Measurements from ENCODE around the gene CBFA2T2.

The CBFA2T2 gene

DNA sequence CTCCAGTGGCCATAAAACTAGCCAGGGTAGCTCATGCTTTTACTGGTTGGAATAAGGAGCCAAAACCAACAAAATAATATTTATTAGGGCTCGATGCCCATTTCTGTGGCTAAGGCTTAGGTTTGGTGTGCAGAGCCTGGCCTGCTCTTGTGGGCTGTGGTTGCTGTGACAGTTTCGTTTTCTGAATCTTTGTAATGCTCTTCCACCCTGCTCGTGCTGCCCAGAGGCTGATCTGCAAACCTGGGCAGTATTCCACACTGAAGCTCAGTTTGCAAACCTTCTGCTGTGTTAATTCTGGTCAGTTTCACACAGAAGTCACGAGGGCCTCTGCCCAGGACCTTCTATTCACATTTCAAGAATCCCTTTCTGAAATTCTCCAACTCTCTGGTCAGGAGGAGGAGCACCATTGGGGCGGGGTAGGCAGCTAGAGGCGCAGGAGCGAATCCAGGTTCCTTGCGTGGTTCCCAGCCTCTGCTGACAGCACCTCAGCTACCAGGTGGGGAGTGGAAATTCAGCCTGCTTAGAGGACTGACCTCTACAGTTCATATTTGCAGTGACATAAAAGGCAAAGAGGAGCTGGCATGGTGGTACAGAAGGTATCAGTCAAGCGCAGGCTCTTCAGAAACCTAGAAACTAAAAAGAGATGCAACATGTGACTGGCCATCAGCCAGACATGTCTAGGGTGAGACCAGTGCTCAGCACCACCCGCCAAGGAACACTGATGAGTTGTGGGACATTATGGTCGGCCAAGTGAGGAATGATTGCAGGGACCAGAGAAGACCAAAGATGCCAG, 157.9 kb downstream of the CBFA2T2 start:
- TF ChIP-seq CTCF (IDR thresholded peaks at IDR 0.05): no peak

DNA sequence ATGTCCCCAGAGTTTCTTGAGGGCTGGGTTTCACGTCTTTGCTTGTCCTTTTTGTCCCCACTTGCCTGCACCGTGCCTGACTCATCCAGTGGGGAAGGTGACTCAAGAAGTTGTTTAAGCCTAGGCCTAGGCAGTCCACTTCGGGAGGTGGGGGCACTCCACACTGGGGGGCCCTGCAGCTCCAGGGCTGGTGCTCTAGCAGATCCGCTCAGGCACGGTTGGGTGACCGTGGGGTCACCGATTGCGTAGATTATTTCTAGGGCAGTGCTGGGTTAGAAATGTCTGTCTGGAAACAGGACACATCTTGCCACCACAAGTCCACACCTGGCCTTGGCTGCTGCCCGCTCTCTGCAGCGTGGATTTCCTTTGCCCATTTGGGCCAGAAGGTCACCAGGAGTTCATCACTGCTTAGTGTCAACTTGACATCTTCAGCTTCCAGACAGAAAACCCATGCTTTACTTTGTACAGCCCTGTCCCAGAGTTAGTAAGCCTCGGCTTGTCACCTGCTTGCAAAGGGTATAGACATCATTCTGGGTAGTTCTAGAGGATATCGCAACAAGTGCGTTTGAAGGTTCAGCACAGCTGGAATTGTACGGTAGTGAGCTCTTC, 158.6 kb downstream of the CBFA2T2 start:
- no peak for TF ChIP-seq CTCF (IDR thresholded peaks at IDR 0.05)

DNA sequence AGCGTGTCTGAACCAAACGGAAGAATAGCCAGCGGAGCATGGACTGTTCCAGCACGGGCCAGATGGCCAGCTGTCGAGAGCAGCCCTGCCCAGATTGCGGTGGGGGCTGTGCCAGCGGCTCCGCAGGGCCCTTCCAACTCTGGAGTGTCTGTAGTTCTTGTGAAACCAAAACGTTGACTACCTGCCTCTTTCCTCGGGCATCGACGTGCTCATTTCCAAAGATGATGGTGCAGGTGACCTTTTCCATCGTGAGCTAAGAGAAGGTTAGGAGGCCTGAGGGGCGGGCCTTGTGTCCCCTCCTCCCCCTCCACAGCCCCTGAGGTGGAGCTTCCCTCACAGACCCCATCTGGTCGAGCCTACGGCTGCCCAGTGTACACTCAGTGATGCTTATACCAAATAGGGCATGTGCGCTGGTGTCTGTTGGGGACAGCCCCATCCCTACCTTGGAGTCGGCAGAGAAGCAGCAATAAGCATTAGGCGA, 159.3 kb downstream of the CBFA2T2 start:
- TF ChIP-seq CTCF (IDR thresholded peaks at IDR 0.05): no peak

GRCh38 chr20:33650111-33650752, 160.3 kb downstream of the CBFA2T2 start:
- no peak for TF ChIP-seq CTCF (IDR thresholded peaks at IDR 0.05)

- no peak for TF ChIP-seq CTCF (IDR thresholded peaks at IDR 0.05)
Observed at GRCh38 chr20:33650753-33651561, 161.1 kb downstream of the CBFA2T2 start.

DNA sequence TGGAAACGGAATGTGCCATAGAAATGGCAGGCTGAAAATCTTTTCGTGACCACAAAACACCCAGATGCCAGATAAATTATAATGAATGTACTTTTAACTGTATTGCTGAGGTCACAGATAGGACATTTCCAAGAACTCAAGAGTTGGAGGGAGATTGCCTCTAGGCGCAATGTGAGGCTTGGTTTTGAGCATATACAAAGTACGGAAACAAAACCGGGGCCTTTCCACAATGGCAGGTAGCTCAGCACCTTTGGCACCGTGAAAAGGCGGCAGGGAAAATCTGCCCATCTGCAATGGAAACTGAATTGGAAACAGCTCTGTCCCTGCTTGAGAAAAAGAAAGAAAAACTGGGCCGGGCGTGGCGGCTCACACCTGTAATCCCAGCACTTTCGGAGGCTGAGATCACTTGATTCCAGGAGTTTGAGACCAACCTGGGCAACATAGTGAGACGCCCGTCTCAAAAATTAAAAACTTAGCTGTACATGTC, 161.7 kb downstream of the CBFA2T2 start:
- TF ChIP-seq CTCF (IDR thresholded peaks at IDR 0.05): no peak

Data from LNCAP (cell line).